ENCODE measurements around the gene DENND1A. TPM values are rescaled to one million over a fixed set of nuclear protein-coding genes. Genes with fewer than 3 reads are reported as not detected.
A peak's percentile ranks its signal among the peaks of the same experiment; 100 is the strongest.

DENND1A gene
- total and polyA plus RNA-seq, 2 of the 13 experiments (the other 11 are each of a cell fraction or from before 2014, with no cell fraction given): 14.8 to 30.1 TPM

GRCh38 chr9:123470121-123470782 lies 459.7 kb downstream of the DENND1A start (continued):
- peak; percentile 51; the same call in 1 of the 2 replicates for TF ChIP-seq ZBTB25 (CRISPR knock-in tag; IDR thresholded peaks at IDR 0.05)
- TF ChIP-seq ZNF713 (CRISPR knock-in tag; IDR thresholded peaks at IDR 0.05): no peak
- TF ChIP-seq ARID2 (CRISPR knock-in tag; IDR thresholded peaks at IDR 0.05; ENCODE audit: borderline replicate concordance): no peak
- TF ChIP-seq ISX (CRISPR knock-in tag; conservative IDR thresholded peaks at IDR 0.05): no peak
- TF ChIP-seq TBP (CRISPR knock-in tag; IDR thresholded peaks at IDR 0.05): no peak
- TF ChIP-seq RNF219 (CRISPR knock-in tag; IDR thresholded peaks at IDR 0.05): no peak
- TF ChIP-seq ZNF660 (CRISPR knock-in tag; IDR thresholded peaks at IDR 0.05; ENCODE audit: borderline replicate concordance, low read depth): no peak
- TF ChIP-seq E2F1 (CRISPR knock-in tag; IDR thresholded peaks at IDR 0.05): 0 out of 2 replicates have a peak, but pooled peaks have one; percentile 20
- TF ChIP-seq NR1H2 (CRISPR knock-in tag; IDR thresholded peaks at IDR 0.05; ENCODE audit: borderline replicate concordance, low read depth): no peak
- peak; percentile 59 for TF ChIP-seq RCOR2 (CRISPR knock-in tag; IDR thresholded peaks at IDR 0.05)
- TF ChIP-seq STAG1 (CRISPR knock-in tag; IDR thresholded peaks at IDR 0.05): no peak
- TF ChIP-seq CREB3 (CRISPR knock-in tag; IDR thresholded peaks at IDR 0.05): no peak
- TF ChIP-seq SOX5 (CRISPR knock-in tag; IDR thresholded peaks at IDR 0.05; ENCODE audit: borderline replicate concordance): peak; percentile 84
- TF ChIP-seq MZF1 (CRISPR knock-in tag; IDR thresholded peaks at IDR 0.05; ENCODE audit: borderline replicate concordance): no peak
- TF ChIP-seq CREBL2 (CRISPR knock-in tag; IDR thresholded peaks at IDR 0.05; ENCODE audit: borderline replicate concordance): no peak
- no peak for TF ChIP-seq LBX2 (CRISPR knock-in tag; IDR thresholded peaks at IDR 0.05; ENCODE audit: borderline replicate concordance)
- peak; percentile 88 for TF ChIP-seq SAP130 (CRISPR knock-in tag; IDR thresholded peaks at IDR 0.05; ENCODE audit: low read depth)
- no peak for TF ChIP-seq ZBTB42 (CRISPR knock-in tag; IDR thresholded peaks at IDR 0.05)
- peak; percentile 71; the same call in 1 of the 2 replicates for TF ChIP-seq NFKBIZ (CRISPR knock-in tag; IDR thresholded peaks at IDR 0.05)
- TF ChIP-seq SPEN (CRISPR knock-in tag; IDR thresholded peaks at IDR 0.05; ENCODE audit: low read depth): 0 out of 2 replicates have a peak, but pooled peaks have one; percentile 35
- peak; percentile 59; the same call in 1 of the 2 replicates for TF ChIP-seq KDM6A (CRISPR knock-in tag; IDR thresholded peaks at IDR 0.05; ENCODE audit: low read depth)
- TF ChIP-seq ZFP82 (CRISPR knock-in tag; IDR thresholded peaks at IDR 0.05; ENCODE audit: borderline replicate concordance): no peak
- TF ChIP-seq TEAD2 (CRISPR knock-in tag; IDR thresholded peaks at IDR 0.05): 0 out of 2 replicates have a peak, but pooled peaks have one; percentile 53
- peak; percentile 60; the same call in 1 of the 2 replicates for TF ChIP-seq JUND (CRISPR knock-in tag; IDR thresholded peaks at IDR 0.05)
- no peak; the same call in 1 of the 2 replicates for TF ChIP-seq ZNF629 (CRISPR knock-in tag; conservative IDR thresholded peaks at IDR 0.05)
- no peak for TF ChIP-seq MAF1 (CRISPR knock-in tag; IDR thresholded peaks at IDR 0.05; ENCODE audit: borderline replicate concordance)
